Activated naive CD4-positive, alpha-beta T cell treated with anti-CD3 and anti-CD28 coated beads, Interleukin-2, amount 50 U/mL, for 72 hours (primary cell): ENCODE data around the gene ZNF501. TPM values are rescaled to one million over a fixed set of nuclear protein-coding genes. Genes with fewer than 3 reads are reported as not detected.

Source experiments
- ATAC-seq, 2 donors: fragments of 150-1000 bp; cut with Tn5 transposase; 2 replicates each; pipeline ENCODE4 v1.10.0; 2021; ENCODE audit warnings: mild to moderate bottlenecking in 2 of 2, moderate library complexity in 2 of 2
- DNase-seq, 2 donors: peaks; one replicate each; pipeline ENCODE4 v3.0.0; 2021 to 2022; ENCODE audit warnings: low spot score in 2 of 2
- H3K27ac Mint-ChIP-seq, 2 donors: one replicate each; pipeline ENCODE4 v1.8.0; 2022; ENCODE audit warnings: mild to moderate bottlenecking in 2 of 2, mixed read lengths in 2 of 2
- H3K36me3 Mint-ChIP-seq, 2 donors: one replicate each; pipeline ENCODE4 v1.8.0; 2022; ENCODE audit warnings: mixed read lengths in 2 of 2
- H3K9me3 Mint-ChIP-seq, 2 donors: one replicate each; pipeline ENCODE4 v1.8.0; 2022; ENCODE audit warnings: mixed read lengths in 2 of 2
- total RNA-seq, 2 donors: library from RNA; stranded (reverse); gene quantifications; one replicate each; pipeline ENCODE4 v1.2.3, GENCODE V29; 2022

ZNF501 gene
- total RNA-seq, 2 donors from 2014 or later: 0.64 to 1.4 TPM

DNA sequence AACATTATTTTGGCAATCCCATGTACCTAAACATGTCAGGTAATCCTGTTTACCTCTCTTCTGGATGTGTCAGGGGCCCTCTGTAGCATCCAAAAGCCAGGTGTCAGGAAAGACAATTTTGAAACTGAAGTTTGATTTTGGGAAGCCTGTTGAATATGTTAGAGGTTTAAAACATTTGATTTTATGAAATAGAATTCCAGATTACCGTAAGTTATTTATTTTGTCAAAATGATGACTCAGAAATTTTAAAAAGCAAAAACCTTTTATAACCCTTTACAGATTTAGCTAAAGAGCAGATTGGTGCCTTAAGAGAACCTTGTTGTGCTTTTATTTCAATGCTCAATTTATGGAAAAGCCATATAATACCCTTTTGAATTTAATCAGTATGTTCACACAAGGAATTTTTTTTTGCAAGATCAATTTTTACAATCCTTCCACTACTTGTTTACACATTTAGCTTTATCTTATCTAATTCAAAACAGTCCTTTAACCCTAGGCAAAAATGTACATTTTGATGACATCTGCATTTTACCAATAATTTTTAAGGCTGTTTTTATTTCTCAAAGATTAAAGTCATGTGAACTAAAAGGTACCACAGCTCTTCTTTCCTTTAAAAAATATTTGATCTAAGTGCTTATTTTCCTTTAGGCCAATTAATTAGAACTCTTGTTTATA is 42.1 kb downstream of the ZNF501 start:
- H3K9me3 Mint-ChIP-seq: peaks cover 10 to 22% of the 10 kb centered on the region in 2 donors
- DNase-seq (no peak), ATAC-seq (no peak)
- no peak overlapping the region for H3K27ac Mint-ChIP-seq
- peaks cover 59 to 85% of the 10 kb centered on the region in 2 donors for H3K36me3 Mint-ChIP-seq

DNA sequence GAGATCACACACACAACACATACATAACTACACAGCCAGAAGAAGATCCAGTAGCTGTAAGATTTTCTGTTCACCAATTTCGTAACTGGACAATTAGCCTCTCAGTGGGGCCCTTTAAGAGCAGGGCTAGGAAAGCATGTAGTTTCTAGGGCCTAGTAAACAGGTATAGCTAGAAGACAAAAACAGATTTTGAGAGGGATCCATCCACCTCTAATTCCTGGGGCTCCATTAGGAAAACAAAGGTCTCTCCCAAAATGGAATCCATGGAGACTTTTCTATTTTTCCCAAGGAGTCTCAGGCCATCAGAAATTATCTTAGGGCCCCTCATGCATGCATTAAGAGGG is 42.6 kb downstream of the ZNF501 start:
- H3K36me3 Mint-ChIP-seq: peaks cover 56 to 83% of the 10 kb centered on the region in 2 donors
- ATAC-seq (no peak), DNase-seq (no peak)
- no peak overlapping the region for H3K27ac Mint-ChIP-seq
- H3K9me3 Mint-ChIP-seq: peaks cover 10 to 22% of the 10 kb centered on the region in 2 donors

DNA sequence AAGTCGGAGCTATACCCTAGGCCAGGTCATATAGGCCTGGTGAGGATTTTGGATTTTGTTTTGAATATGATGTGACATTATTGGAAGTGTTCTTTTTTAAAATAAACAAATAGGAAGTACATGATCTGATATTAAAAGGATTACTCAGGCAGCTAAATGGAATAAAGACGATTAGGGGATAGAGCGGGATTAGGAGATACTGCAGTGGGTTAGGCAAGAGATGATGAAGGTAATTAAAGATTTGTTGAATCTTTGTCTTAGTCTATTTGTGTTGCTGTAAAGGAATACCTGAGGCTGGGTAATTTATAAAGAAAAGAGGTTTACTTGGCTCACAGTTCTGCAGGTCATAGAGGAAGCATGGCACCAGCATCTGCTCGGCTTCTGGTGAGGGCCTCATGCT is 53.5 kb downstream of the ZNF501 start:
- DNase-seq (no peak), ATAC-seq (no peak)
- Mint-ChIP-seq H3K36me3 (peaks cover 11 to 65% of the 10 kb centered on the region in 2 donors), H3K27ac (no peak overlapping the region), H3K9me3 (no peaks in the 10 kb centered on the region)

Other genes with a start within 250 kb of the ZNF501 start
- gene ZKSCAN7, start 174.4 kb upstream of the ZNF501 start, total RNA-seq: 1 to 10 TPM in 1 of 2 donors, under 1 TPM in 1; 0.97 to 2.4 TPM
- gene ZNF660, start 144.7 kb upstream of the ZNF501 start, total RNA-seq: 1 to 10 TPM in 1 of 2 donors, under 1 TPM in 1; 0.23 to 1.1 TPM
- gene ZNF197, start 104.6 kb upstream of the ZNF501 start, total RNA-seq: 1 to 10 TPM; 8.1 to 9.6 TPM
- 1 to 10 TPM; 1.0 to 3.5 TPM for gene ZNF35, start 80.9 kb upstream of the ZNF501 start, total RNA-seq
- gene ZNF502, start 17.0 kb upstream of the ZNF501 start, total RNA-seq: 1 to 10 TPM; 1.1 to 1.5 TPM
- gene KIAA1143, start 32.0 kb downstream of the ZNF501 start, total RNA-seq: 10 to 100 TPM; 20.2 to 31.3 TPM
- 10 to 100 TPM; 37.8 to 39.5 TPM for gene KIF15, start 32.2 kb downstream of the ZNF501 start, total RNA-seq
- gene TMEM42, start 132.3 kb downstream of the ZNF501 start, total RNA-seq: 1 to 10 TPM; 6.2 to 9.4 TPM
- gene TGM4, start 145.0 kb downstream of the ZNF501 start, total RNA-seq: not detected
- gene ZDHHC3, start 246.5 kb downstream of the ZNF501 start, total RNA-seq: 10 to 100 TPM; 21.7 to 40.5 TPM
- 10 to 100 TPM; 47.8 to 71.1 TPM for gene EXOSC7, start 246.6 kb downstream of the ZNF501 start, total RNA-seq